GM12878 (cell line): ENCODE measurements around the gene NOM1.

Experiments used
- EGR1 ChIP-seq, 2 experiments: IDR thresholded peaks; 1 replicate in 1 of 2; 2 replicates in 1 of 2; pipeline ENCODE4 v1.6.1; 2011 to 2012; ENCODE audit warnings: low read depth in 2 of 2, low read length in 2 of 2, borderline replicate concordance in 1 of 2, mild to moderate bottlenecking in 1 of 2, moderate library complexity in 1 of 2
- EP300 ChIP-seq, 2 experiments: fragments of 150-350 bp in 1 of 2; IDR thresholded peaks; 2 replicates each; pipeline ENCODE4 v1.6.1; 2011 to 2012; ENCODE audit warnings: low read depth in 2 of 2, low read length in 2 of 2, borderline replicate concordance in 1 of 2, improper control_type of control experiment in 1 of 2, inconsistent platforms in 1 of 2; ENCODE audit not compliant: control insufficient read depth in 1 of 2
- JUNB ChIP-seq: IDR thresholded peaks from 2 replicates; pipeline ENCODE4 v1.6.1; 2016; ENCODE audit warnings: antibody characterized with exemption, mild to moderate bottlenecking
- JUND ChIP-seq: IDR thresholded peaks from 2 replicates; pipeline ENCODE4 v1.6.1; 2012; ENCODE audit warnings: low read depth, mild to moderate bottlenecking, low read length, improper control_type of control experiment, moderate library complexity
- NR2C2 ChIP-seq: IDR thresholded peaks from 2 replicates; pipeline ENCODE4 v1.6.1; 2011; ENCODE audit warnings: borderline replicate concordance, low read depth; ENCODE audit not compliant: control insufficient read depth, insufficient read length
- RCOR1 ChIP-seq: conservative IDR thresholded peaks from 2 replicates; pipeline ENCODE4 v1.6.1; 2012; ENCODE audit warnings: low read depth, low read length, improper control_type of control experiment
- RELA ChIP-seq: fragments of 450-650 bp; IDR thresholded peaks from 2 replicates; pipeline ENCODE4 v1.8.0; 2014; ENCODE audit warnings: borderline replicate concordance; ENCODE audit not compliant: partially characterized antibody
- TF ChIP-seq, protein P1 (sequence below), 3 experiments: IDR thresholded peaks in 2 of 3; conservative IDR thresholded peaks in 1 of 3; 2 replicates each; pipeline ENCODE4 v1.5.1; 2011; ENCODE audit warnings: low read depth in 3 of 3, low read length in 3 of 3, mild to moderate bottlenecking in 3 of 3, control low read depth in 2 of 3, moderate library complexity in 2 of 3, inconsistent platforms in 1 of 3, mixed read lengths in 1 of 3; ENCODE audit not compliant: control insufficient read depth in 2 of 3, insufficient read depth in 1 of 3; ENCODE audit errors: extremely low read depth in 1 of 3
- TF ChIP-seq, protein P2 (sequence below): IDR thresholded peaks from 2 replicates; pipeline ENCODE4 v1.6.1; 2012; ENCODE audit warnings: low read depth, low read length, improper control_type of control experiment
- TF ChIP-seq, protein P3 (sequence below): fragments of 450-650 bp; IDR thresholded peaks from 2 replicates; pipeline ENCODE4 v1.6.1; 2016; ENCODE audit warnings: mild to moderate bottlenecking

DNA sequence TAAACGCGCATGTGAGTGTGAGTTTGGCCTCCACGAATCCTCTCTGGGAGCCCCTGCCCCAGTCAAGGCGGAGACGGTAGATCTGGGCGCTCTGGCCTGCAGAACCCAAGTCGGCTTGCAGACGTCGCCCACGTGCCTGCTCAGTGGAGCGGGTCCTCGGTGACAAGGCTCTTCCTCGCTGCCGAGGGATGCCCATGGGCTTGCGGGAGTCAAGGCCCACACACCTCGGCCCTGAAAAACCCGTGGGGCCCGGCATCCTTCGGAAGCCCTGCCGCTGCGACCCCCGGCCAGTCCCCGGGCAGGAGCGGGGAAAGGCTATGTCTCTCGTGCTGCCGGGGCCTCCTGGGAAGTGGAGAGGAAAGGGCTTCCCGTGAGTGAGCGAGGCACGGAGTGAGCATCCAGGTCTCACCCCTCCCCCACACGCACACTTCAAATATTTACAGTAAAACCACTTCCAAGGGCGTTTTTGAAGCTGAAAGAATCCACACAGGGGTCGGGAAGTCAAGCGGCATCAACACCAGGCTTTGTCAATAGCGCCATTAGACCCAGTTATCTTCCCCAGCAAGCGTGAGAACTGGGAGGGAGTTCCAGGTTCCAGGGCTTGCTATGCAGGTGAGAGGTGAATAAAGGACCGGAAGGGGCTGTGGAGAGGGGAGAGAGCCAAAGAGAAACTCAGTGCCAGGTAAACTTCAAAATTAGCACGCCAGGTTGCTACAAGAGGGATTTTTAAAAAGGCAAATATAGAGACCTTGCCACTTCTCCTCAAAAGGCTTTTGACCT, 62.0 kb downstream of the NOM1 start:
- TF ChIP-seq EGR1 (IDR thresholded peaks at IDR 0.05; ENCODE audit: borderline replicate concordance in 1 of 2, low read depth in 2 of 2, low read length in 2 of 2) (peak in 1 of 2 experiments; percentile 68; a peak in 1 of 3 replicates), EP300 (IDR thresholded peaks at IDR 0.05; ENCODE audit: borderline replicate concordance in 1 of 2, control insufficient read depth in 1 of 2, low read depth in 2 of 2, low read length in 2 of 2) (no peak), RCOR1 (no peak), RELA (no peak), NR2C2 (no peak), JUNB (no peak), JUND (no peak)
- TF ChIP-seq, protein P1, sequence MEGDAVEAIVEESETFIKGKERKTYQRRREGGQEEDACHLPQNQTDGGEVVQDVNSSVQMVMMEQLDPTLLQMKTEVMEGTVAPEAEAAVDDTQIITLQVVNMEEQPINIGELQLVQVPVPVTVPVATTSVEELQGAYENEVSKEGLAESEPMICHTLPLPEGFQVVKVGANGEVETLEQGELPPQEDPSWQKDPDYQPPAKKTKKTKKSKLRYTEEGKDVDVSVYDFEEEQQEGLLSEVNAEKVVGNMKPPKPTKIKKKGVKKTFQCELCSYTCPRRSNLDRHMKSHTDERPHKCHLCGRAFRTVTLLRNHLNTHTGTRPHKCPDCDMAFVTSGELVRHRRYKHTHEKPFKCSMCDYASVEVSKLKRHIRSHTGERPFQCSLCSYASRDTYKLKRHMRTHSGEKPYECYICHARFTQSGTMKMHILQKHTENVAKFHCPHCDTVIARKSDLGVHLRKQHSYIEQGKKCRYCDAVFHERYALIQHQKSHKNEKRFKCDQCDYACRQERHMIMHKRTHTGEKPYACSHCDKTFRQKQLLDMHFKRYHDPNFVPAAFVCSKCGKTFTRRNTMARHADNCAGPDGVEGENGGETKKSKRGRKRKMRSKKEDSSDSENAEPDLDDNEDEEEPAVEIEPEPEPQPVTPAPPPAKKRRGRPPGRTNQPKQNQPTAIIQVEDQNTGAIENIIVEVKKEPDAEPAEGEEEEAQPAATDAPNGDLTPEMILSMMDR (IDR thresholded peaks at IDR 0.05 in 2 of 3, conservative IDR thresholded peaks at IDR 0.05 in 1 of 3; ENCODE audit: control insufficient read depth in 2 of 3, extremely low read depth in 1 of 3, insufficient read depth in 1 of 3, low read depth in 3 of 3, low read length in 3 of 3) = no peak
- TF ChIP-seq, protein P2, sequence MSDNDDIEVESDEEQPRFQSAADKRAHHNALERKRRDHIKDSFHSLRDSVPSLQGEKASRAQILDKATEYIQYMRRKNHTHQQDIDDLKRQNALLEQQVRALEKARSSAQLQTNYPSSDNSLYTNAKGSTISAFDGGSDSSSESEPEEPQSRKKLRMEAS = no peak
- TF ChIP-seq, protein P3, sequence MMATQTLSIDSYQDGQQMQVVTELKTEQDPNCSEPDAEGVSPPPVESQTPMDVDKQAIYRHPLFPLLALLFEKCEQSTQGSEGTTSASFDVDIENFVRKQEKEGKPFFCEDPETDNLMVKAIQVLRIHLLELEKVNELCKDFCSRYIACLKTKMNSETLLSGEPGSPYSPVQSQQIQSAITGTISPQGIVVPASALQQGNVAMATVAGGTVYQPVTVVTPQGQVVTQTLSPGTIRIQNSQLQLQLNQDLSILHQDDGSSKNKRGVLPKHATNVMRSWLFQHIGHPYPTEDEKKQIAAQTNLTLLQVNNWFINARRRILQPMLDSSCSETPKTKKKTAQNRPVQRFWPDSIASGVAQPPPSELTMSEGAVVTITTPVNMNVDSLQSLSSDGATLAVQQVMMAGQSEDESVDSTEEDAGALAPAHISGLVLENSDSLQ = no peak
